GM18526 (cell line): Measurements from ENCODE around the gene BIVM.

Experiments used
- POLR2A ChIP-seq: IDR thresholded peaks from 3 replicates; pipeline ENCODE4 v1.6.1; 2011; ENCODE audit not compliant: insufficient read length; ENCODE audit errors: extremely low read depth

The BIVM gene

GRCh38 chr13:102779436-102780159 lies 19.3 kb upstream of the BIVM start:
- TF ChIP-seq POLR2A, result no peak

DNA sequence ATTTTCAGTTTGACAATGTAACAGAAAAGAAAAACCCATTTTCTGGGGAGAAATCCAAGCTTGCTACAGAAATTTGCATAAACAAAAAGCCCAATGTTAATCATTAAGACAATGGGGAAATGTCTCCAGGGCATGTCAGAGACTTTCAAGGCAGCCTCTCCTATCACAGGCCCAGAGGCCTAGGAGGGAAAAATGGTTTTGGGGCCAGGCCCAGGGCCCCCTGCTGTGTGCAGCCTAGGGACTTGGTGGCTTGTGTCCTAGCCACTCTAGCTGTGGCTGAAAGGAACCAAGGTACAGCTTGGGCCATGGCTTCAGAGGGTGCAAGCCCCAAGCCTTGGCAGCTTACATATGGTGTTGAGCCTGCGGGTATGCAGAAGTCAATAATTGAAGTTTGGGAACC lies 17.3 kb upstream of the BIVM start:
- no peak for TF ChIP-seq POLR2A

DNA sequence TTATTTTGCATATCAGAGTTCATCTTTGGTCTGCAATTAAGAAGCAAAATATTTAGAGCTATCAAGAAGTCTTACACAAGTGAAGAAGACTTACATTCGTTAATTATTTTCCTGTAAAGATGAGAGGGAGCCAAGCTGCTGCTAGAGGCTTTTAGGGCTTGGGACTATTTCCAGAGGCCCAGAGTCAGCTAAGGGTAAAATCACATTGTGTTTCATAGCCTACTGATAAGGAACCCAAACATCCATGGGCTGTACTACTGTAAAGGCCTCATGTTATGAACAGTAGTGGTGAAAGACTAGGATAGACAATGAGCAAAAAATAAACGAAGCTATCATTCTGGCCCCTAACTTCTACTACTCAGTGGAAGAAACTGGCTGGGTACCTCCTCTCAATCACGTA lies 14.4 kb upstream of the BIVM start:
- TF ChIP-seq POLR2A, result no peak

DNA sequence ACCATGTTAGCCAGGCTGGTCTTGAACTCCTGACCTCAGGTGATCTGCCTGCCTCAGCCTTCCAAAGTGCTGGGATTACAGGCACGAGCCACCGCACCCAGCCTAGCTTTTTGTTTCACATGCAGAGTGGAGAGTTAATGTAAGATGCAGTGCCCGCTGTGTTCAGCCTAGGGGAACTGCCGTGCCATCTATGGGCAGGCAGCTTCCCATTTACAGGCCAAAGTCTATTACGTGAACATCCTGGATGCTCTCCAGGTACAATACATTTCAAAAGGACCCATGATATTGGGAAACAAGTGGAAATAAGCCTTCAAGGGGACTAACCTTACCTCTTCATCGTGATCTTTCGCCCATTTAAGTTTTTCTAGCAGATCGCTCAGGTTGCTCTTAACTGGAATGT lies 10.2 kb upstream of the BIVM start:
- no peak for TF ChIP-seq POLR2A

GRCh38 chr13:102792396-102792795 lies 6.5 kb upstream of the BIVM start:
- TF ChIP-seq POLR2A, result no peak

DNA sequence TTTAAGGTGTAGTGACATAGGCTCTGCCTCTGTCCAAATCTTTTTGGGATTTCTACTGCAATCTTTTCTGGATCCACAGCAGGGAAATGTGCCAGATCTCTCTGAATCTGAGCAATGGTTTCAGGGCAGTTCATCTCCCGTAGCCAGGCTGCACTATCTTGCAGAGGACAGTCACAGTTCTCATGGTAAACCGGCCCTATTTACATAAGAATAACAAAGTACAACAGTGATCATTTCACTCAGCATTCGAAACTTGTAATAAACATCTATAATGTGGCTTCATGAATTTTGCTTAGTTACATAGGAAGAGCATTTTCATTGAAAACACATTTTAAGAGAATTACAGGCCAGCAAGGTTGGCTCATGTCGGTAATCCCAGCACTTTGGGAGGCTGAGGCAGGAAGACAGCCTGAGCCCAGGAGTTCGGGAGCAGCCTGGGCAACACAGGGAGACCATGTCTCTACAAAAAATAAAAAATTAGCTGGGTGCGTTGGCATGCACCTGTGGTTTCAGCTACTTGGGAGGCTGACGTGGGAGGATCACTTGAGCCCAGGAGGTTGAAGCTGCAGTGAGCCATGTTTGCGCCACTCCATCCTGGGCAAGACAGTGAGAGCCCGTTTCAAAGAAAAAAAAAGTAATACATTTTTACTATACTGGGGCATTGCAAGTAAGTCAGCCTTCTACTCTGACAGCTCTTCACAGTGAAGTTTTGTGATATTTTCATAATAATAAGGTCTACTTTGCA lies 5.1 kb upstream of the BIVM start:
- no peak for TF ChIP-seq POLR2A

GRCh38 chr13:102799426-102800144 lies 666 bp downstream of the BIVM start:
- no peak for TF ChIP-seq POLR2A

- TF ChIP-seq POLR2A, result peak; percentile 58
Measured at GRCh38 chr13:102800145-102801041, 1.5 kb downstream of the BIVM start.

GRCh38 chr13:102805680-102806079 lies 6.8 kb downstream of the BIVM start:
- TF ChIP-seq POLR2A, result no peak

GRCh38 chr13:102807699-102808098 lies 8.8 kb downstream of the BIVM start:
- TF ChIP-seq POLR2A, result no peak

DNA sequence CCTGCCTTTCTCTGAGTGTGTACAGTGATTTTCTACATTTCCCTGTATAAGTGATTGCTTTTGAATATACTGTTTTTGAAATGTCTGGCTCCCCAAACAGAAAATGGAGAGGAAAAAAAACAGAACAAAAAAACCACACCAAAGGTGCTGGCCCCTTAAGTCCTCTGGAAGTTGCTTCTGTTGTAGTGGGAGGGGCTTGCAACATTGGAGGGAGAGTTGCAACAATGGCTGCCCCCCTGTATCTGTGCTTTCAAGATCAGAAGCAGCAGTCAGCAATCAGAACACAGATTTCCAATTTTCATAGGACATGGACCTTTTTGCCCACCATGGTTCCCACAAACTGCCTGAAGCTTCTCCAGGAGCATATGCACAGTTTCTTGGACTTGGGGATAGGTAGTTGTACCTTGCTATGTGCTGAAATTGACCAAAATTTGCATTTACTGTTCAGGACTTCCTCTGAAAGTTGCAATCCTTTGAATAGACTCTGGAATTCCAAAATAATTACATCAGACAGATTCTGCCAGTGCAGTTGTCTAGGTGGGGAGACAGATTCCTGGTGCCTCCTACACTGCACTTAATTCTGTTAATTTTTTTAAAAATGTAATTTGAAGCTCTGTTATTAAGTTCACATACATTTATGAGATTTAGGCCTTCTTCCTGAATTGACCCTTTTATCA lies 13.8 kb downstream of the BIVM start:
- no peak for TF ChIP-seq POLR2A

GRCh38 chr13:102814025-102814607 lies 15.2 kb downstream of the BIVM start:
- TF ChIP-seq POLR2A, result no peak

DNA sequence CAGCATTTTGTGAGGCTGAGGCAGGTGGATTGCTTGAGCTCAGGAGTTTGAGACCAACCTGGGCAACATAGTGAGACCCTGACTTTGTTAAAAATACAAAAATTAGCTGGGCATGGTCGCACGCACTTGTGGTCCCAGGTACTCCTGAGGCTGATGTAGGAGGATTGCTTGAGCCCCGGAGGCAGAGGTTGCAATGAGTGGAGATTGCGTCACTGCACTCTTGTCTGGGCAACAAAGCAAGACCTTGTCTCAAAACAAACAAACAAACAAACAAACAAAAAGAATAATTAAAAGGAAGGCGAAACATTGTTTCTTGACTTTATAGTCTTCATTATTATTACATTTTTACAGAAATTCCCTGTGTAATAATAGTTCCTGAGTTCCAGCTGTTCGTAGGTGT lies 15.9 kb downstream of the BIVM start:
- no peak for TF ChIP-seq POLR2A

DNA sequence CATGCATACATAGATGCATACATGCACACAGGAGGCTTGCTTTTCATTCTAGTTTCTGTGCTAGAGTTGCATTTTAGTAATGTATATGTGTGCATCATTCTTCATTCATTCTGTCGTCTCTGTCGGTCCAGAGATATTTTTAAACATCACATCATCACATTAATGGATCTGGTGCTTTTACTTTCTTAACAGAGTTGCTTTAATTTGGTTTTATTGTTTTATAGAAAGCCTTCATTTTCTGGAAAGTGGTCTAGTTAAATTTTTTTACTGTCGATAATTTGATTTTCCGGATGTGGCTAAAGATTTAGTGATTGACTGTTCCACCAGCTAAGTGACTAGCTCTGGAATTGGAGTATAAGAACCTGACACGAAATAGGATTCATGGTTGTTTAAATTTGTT lies 16.9 kb downstream of the BIVM start:
- no peak for TF ChIP-seq POLR2A
